WTC11 (cell line): ENCODE data around the gene PEBP1. TPM values are rescaled to one million over a fixed set of nuclear protein-coding genes. Genes with fewer than 3 reads are reported as not detected.

Source experiments
- ATF1 ChIP-seq: sonication (generic); formaldehyde crosslinking; IDR thresholded peaks from 2 replicates; pipeline ENCODE4 v1.8.1; 2023; ENCODE audit warnings: mild to moderate bottlenecking, moderate library complexity, missing genetic modification reagents
- CREB1 ChIP-seq: sonication (generic); formaldehyde crosslinking; IDR thresholded peaks from 2 replicates; pipeline ENCODE4 v1.8.0; 2023; ENCODE audit warnings: mild to moderate bottlenecking, missing genetic modification reagents
- CREM ChIP-seq: sonication (generic); formaldehyde crosslinking; IDR thresholded peaks from 2 replicates; pipeline ENCODE4 v1.8.1; 2022; ENCODE audit warnings: mild to moderate bottlenecking, missing genetic modification reagents, moderate library complexity
- FOXJ3 ChIP-seq: sonication (generic); formaldehyde crosslinking; IDR thresholded peaks from 2 replicates; pipeline ENCODE4 v1.9.0; 2021; ENCODE audit warnings: missing genetic modification reagents, mild to moderate bottlenecking, borderline replicate concordance
- FOXP1 ChIP-seq: sonication (generic); formaldehyde crosslinking; IDR thresholded peaks from 2 replicates; pipeline ENCODE4 v1.8.0; 2022; ENCODE audit warnings: missing genetic modification reagents, mild to moderate bottlenecking, moderate library complexity, borderline replicate concordance
- GABPB1 ChIP-seq: sonication (generic); formaldehyde crosslinking; IDR thresholded peaks from 2 replicates; pipeline ENCODE4 v1.8.1; 2023; ENCODE audit warnings: mild to moderate bottlenecking, missing genetic modification reagents
- GTF2I ChIP-seq: fragments of 250-450 bp; sonication (Bioruptor Pico); conservative IDR thresholded peaks from 2 replicates; pipeline ENCODE4 v1.4.0; 2021; ENCODE audit warnings: mild to moderate bottlenecking
- JAZF1 ChIP-seq: fragments of 250-450 bp; sonication (Bioruptor Pico); IDR thresholded peaks from 2 replicates; pipeline ENCODE4 v1.9.0; 2021; ENCODE audit warnings: moderate library complexity, mild to moderate bottlenecking, inconsistent platforms
- NFYB ChIP-seq: sonication (generic); formaldehyde crosslinking; conservative IDR thresholded peaks from 2 replicates; pipeline ENCODE4 v1.8.0; 2022; ENCODE audit warnings: low read depth, missing genetic modification reagents
- NR2C2 ChIP-seq: sonication (generic); formaldehyde crosslinking; IDR thresholded peaks from 2 replicates; pipeline ENCODE4 v1.8.0; 2022; ENCODE audit warnings: mild to moderate bottlenecking, missing genetic modification reagents
- OVOL2 ChIP-seq: fragments of 250-450 bp; sonication (Bioruptor Pico); IDR thresholded peaks from 2 replicates; pipeline ENCODE4 v1.9.0; 2021; ENCODE audit warnings: mild to moderate bottlenecking, borderline replicate concordance
- RORB ChIP-seq: fragments of 250-450 bp; sonication (Bioruptor Pico); IDR thresholded peaks from 2 replicates; pipeline ENCODE4 v1.9.0; 2021; ENCODE audit warnings: mild to moderate bottlenecking
- SP1 ChIP-seq: sonication (generic); formaldehyde crosslinking; conservative IDR thresholded peaks from 2 replicates; pipeline ENCODE4 v1.8.1; 2022; ENCODE audit warnings: missing genetic modification reagents
- TCF7 ChIP-seq: sonication (generic); formaldehyde crosslinking; IDR thresholded peaks from 2 replicates; pipeline ENCODE4 v1.8.0; 2022; ENCODE audit warnings: mild to moderate bottlenecking, low read depth, missing genetic modification reagents, moderate library complexity
- TEAD4 ChIP-seq: sonication (generic); formaldehyde crosslinking; IDR thresholded peaks from 2 replicates; pipeline ENCODE4 v1.8.0; 2022; ENCODE audit warnings: mild to moderate bottlenecking, missing genetic modification reagents
- ZNF219 ChIP-seq: sonication (generic); formaldehyde crosslinking; IDR thresholded peaks from 2 replicates; pipeline ENCODE4 v1.8.0; 2023; ENCODE audit warnings: missing genetic modification reagents, mild to moderate bottlenecking, borderline replicate concordance
- ZNF232 ChIP-seq: sonication (generic); formaldehyde crosslinking; IDR thresholded peaks from 2 replicates; pipeline ENCODE4 v1.8.0; 2022; ENCODE audit warnings: mild to moderate bottlenecking, missing genetic modification reagents
- total RNA-seq: library from RNA; stranded (reverse); gene quantifications from 3 replicates; pipeline ENCODE4 v1.2.3, GENCODE V29; 2021
- TF ChIP-seq, protein P1 (sequence below): sonication (generic); formaldehyde crosslinking; IDR thresholded peaks from 2 replicates; pipeline ENCODE4 v1.8.1; 2022; ENCODE audit warnings: missing genetic modification reagents, borderline replicate concordance
- TF ChIP-seq, protein P2 (sequence below): sonication (generic); formaldehyde crosslinking; IDR thresholded peaks from 2 replicates; pipeline ENCODE4 v1.8.1; 2022; ENCODE audit warnings: mild to moderate bottlenecking, moderate library complexity, missing genetic modification reagents
- TF ChIP-seq, protein P3 (sequence below): sonication (generic); formaldehyde crosslinking; conservative IDR thresholded peaks from 2 replicates; pipeline ENCODE4 v1.8.1; 2022; ENCODE audit warnings: mild to moderate bottlenecking, missing genetic modification reagents
- TF ChIP-seq, protein P4 (sequence below): sonication (generic); formaldehyde crosslinking; IDR thresholded peaks from 2 replicates; pipeline ENCODE4 v1.8.1; 2023; ENCODE audit warnings: mild to moderate bottlenecking, missing genetic modification reagents
- TF ChIP-seq, protein P5 (sequence below): sonication (generic); formaldehyde crosslinking; IDR thresholded peaks from 2 replicates; pipeline ENCODE4 v1.8.1; 2023; ENCODE audit warnings: mild to moderate bottlenecking, missing genetic modification reagents
- TF ChIP-seq, protein P6 (sequence below): fragments of 250-450 bp; sonication (Bioruptor Pico); IDR thresholded peaks from 2 replicates; pipeline ENCODE4 v2.1.2; 2022; ENCODE audit warnings: mild to moderate bottlenecking, moderate library complexity
- TF ChIP-seq, protein P7 (sequence below): sonication (generic); formaldehyde crosslinking; IDR thresholded peaks from 2 replicates; pipeline ENCODE4 v1.8.0; 2023; ENCODE audit warnings: mild to moderate bottlenecking, missing genetic modification reagents
- TF ChIP-seq, protein P8 (sequence below): sonication (generic); formaldehyde crosslinking; IDR thresholded peaks from 2 replicates; pipeline ENCODE4 v1.8.1; 2023; ENCODE audit warnings: mild to moderate bottlenecking, missing genetic modification reagents, borderline replicate concordance

The PEBP1 gene
- total RNA-seq, 1 experiment from 2014 or later: 363 TPM

DNA sequence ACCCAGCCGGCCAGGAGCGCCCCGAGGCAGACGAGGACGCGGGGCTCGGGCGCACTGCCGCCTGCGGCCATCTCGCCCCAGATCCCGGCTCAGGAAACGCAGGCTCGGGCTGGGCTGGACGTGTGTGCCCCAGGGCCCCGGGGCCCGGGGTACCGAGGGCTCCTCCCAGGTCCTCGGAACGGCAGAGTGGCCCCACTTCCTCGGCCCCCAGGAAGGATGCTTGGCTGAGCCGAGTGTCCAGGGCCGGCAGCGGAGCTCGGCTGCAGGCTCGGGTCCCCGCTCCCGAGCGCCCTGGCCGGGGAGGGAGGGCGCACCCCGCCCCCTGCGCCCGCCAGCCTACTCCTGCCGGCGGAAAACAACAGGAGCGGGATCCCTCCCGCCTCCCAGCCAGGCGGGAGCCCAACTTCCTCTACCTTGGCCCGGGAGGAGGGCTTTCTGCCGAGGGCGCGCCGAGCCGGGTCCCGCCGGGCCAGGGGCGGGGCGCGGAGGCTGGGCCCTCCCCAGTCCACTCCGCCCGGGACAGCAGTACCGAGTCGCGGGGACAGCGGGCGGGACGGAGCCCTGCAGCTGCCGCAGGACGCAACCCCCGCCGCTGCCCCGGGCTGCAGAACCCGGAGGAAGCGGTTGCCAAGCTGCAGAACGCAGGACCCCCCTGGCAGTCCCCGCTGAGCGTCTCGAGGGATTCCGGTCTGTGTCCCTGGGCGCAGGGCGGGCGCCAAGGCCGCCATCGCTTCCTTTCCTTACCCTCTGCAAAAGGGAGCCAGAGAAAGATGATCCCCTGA is 32.1 kb upstream of the PEBP1 start, which contains the start of gene VSIG10 (continued):
- TF ChIP-seq ATF1 (CRISPR knock-in tag) (0 out of 2 replicates have a peak, but pooled peaks have one; percentile 42), FOXP1 (CRISPR knock-in tag) (peak; percentile 82), NFYB (no peak; the same call in 1 of the 2 replicates), RORB (no peak), OVOL2 (CRISPR knock-in tag) (no peak), TEAD4 (no peak), ZNF232 (no peak), NR2C2 (CRISPR knock-in tag) (no peak), SP1 (CRISPR knock-in tag) (0 out of 2 replicates have a peak, but pooled peaks have one; percentile 42), GTF2I (no peak), GABPB1 (CRISPR knock-in tag) (no peak), JAZF1 (no peak), CREB1 (CRISPR knock-in tag) (no peak), FOXJ3 (CRISPR knock-in tag) (no peak), TCF7 (CRISPR knock-in tag) (no peak), CREM (CRISPR knock-in tag) (peak; percentile 74; the same call in 1 of the 2 replicates), ZNF219 (CRISPR knock-in tag) (peak; percentile 74; the same call in 1 of the 2 replicates)
- TF ChIP-seq, protein P1, sequence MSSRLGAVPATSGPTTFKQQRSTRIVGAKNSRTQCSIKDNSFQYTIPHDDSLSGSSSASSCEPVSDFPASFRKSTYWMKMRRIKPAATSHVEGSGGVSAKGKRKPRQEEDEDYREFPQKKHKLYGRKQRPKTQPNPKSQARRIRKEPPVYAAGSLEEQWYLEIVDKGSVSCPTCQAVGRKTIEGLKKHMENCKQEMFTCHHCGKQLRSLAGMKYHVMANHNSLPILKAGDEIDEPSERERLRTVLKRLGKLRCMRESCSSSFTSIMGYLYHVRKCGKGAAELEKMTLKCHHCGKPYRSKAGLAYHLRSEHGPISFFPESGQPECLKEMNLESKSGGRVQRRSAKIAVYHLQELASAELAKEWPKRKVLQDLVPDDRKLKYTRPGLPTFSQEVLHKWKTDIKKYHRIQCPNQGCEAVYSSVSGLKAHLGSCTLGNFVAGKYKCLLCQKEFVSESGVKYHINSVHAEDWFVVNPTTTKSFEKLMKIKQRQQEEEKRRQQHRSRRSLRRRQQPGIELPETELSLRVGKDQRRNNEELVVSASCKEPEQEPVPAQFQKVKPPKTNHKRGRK (CRISPR knock-in tag): no peak
- TF ChIP-seq, protein P2, sequence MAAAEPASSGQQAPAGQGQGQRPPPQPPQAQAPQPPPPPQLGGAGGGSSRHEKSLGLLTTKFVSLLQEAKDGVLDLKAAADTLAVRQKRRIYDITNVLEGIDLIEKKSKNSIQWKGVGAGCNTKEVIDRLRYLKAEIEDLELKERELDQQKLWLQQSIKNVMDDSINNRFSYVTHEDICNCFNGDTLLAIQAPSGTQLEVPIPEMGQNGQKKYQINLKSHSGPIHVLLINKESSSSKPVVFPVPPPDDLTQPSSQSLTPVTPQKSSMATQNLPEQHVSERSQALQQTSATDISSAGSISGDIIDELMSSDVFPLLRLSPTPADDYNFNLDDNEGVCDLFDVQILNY (CRISPR knock-in tag): peak; percentile 89
- TF ChIP-seq, protein P3, sequence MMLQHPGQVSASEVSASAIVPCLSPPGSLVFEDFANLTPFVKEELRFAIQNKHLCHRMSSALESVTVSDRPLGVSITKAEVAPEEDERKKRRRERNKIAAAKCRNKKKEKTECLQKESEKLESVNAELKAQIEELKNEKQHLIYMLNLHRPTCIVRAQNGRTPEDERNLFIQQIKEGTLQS: no peak
- TF ChIP-seq, protein P4, sequence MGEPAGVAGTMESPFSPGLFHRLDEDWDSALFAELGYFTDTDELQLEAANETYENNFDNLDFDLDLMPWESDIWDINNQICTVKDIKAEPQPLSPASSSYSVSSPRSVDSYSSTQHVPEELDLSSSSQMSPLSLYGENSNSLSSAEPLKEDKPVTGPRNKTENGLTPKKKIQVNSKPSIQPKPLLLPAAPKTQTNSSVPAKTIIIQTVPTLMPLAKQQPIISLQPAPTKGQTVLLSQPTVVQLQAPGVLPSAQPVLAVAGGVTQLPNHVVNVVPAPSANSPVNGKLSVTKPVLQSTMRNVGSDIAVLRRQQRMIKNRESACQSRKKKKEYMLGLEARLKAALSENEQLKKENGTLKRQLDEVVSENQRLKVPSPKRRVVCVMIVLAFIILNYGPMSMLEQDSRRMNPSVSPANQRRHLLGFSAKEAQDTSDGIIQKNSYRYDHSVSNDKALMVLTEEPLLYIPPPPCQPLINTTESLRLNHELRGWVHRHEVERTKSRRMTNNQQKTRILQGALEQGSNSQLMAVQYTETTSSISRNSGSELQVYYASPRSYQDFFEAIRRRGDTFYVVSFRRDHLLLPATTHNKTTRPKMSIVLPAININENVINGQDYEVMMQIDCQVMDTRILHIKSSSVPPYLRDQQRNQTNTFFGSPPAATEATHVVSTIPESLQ (CRISPR knock-in tag): no peak
- TF ChIP-seq, protein P5, sequence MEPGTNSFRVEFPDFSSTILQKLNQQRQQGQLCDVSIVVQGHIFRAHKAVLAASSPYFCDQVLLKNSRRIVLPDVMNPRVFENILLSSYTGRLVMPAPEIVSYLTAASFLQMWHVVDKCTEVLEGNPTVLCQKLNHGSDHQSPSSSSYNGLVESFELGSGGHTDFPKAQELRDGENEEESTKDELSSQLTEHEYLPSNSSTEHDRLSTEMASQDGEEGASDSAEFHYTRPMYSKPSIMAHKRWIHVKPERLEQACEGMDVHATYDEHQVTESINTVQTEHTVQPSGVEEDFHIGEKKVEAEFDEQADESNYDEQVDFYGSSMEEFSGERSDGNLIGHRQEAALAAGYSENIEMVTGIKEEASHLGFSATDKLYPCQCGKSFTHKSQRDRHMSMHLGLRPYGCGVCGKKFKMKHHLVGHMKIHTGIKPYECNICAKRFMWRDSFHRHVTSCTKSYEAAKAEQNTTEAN (CRISPR knock-in tag): 0 out of 2 replicates have a peak, but pooled peaks have one; percentile 52
- TF ChIP-seq, protein P6, sequence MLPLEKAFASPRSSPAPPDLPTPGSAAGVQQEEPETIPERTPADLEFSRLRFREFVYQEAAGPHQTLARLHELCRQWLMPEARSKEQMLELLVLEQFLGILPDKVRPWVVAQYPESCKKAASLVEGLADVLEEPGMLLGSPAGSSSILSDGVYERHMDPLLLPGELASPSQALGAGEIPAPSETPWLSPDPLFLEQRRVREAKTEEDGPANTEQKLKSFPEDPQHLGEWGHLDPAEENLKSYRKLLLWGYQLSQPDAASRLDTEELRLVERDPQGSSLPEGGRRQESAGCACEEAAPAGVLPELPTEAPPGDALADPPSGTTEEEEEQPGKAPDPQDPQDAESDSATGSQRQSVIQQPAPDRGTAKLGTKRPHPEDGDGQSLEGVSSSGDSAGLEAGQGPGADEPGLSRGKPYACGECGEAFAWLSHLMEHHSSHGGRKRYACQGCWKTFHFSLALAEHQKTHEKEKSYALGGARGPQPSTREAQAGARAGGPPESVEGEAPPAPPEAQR (CRISPR knock-in tag): no peak
- TF ChIP-seq, protein P7, sequence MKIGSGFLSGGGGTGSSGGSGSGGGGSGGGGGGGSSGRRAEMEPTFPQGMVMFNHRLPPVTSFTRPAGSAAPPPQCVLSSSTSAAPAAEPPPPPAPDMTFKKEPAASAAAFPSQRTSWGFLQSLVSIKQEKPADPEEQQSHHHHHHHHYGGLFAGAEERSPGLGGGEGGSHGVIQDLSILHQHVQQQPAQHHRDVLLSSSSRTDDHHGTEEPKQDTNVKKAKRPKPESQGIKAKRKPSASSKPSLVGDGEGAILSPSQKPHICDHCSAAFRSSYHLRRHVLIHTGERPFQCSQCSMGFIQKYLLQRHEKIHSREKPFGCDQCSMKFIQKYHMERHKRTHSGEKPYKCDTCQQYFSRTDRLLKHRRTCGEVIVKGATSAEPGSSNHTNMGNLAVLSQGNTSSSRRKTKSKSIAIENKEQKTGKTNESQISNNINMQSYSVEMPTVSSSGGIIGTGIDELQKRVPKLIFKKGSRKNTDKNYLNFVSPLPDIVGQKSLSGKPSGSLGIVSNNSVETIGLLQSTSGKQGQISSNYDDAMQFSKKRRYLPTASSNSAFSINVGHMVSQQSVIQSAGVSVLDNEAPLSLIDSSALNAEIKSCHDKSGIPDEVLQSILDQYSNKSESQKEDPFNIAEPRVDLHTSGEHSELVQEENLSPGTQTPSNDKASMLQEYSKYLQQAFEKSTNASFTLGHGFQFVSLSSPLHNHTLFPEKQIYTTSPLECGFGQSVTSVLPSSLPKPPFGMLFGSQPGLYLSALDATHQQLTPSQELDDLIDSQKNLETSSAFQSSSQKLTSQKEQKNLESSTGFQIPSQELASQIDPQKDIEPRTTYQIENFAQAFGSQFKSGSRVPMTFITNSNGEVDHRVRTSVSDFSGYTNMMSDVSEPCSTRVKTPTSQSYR: no peak
- TF ChIP-seq, protein P8, sequence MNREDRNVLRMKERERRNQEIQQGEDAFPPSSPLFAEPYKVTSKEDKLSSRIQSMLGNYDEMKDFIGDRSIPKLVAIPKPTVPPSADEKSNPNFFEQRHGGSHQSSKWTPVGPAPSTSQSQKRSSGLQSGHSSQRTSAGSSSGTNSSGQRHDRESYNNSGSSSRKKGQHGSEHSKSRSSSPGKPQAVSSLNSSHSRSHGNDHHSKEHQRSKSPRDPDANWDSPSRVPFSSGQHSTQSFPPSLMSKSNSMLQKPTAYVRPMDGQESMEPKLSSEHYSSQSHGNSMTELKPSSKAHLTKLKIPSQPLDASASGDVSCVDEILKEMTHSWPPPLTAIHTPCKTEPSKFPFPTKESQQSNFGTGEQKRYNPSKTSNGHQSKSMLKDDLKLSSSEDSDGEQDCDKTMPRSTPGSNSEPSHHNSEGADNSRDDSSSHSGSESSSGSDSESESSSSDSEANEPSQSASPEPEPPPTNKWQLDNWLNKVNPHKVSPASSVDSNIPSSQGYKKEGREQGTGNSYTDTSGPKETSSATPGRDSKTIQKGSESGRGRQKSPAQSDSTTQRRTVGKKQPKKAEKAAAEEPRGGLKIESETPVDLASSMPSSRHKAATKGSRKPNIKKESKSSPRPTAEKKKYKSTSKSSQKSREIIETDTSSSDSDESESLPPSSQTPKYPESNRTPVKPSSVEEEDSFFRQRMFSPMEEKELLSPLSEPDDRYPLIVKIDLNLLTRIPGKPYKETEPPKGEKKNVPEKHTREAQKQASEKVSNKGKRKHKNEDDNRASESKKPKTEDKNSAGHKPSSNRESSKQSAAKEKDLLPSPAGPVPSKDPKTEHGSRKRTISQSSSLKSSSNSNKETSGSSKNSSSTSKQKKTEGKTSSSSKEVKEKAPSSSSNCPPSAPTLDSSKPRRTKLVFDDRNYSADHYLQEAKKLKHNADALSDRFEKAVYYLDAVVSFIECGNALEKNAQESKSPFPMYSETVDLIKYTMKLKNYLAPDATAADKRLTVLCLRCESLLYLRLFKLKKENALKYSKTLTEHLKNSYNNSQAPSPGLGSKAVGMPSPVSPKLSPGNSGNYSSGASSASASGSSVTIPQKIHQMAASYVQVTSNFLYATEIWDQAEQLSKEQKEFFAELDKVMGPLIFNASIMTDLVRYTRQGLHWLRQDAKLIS (CRISPR knock-in tag): peak; percentile 59; the same call in 1 of the 2 replicates
